Heart left ventricle (tissue), 16 donors: ENCODE measurements around the gene ABHD17B. TPM values are rescaled to one million over a fixed set of nuclear protein-coding genes. Genes with fewer than 3 reads are reported as not detected.
"Not testable (repeated sequence)": the region's sequence is repeated elsewhere in the genome, so short reads cannot be mapped to it uniquely, and the experiment has no call there.

Experiments used
- ATAC-seq, 4 donors: fragments of 200-7000 bp; cut with Tn5 transposase; one replicate each; pipeline ENCODE4 v1.9.1; 2020 to 2022; ENCODE audit warnings: moderate library complexity in 4 of 4, mild to moderate bottlenecking in 3 of 4, moderate number of reproducible peaks in 1 of 4
- DNase-seq, 5 donors: peaks; one replicate each; pipeline ENCODE4 v3.0.0-alpha.2; 2020
- H3K27ac ChIP-seq, 12 donors: fragments of 200-600 bp; sonication (generic) in 4 of 12; one replicate each; pipeline versions ENCODE4 v1.5.0 to v1.8.0; 2016 to 2022; ENCODE audit warnings: mild to moderate bottlenecking in 2 of 12
- H3K27me3 ChIP-seq, 9 donors: fragments of 200-600 bp; sonication (generic) in 2 of 9; one replicate each; pipeline versions ENCODE4 v1.5.1 to v1.8.0; 2016 to 2022; ENCODE audit warnings: mild to moderate bottlenecking in 3 of 9
- H3K36me3 ChIP-seq, 9 donors: fragments of 200-600 bp; sonication (generic) in 2 of 9; one replicate each; pipeline versions ENCODE4 v1.5.0 to v1.8.0; 2018 to 2022; ENCODE audit warnings: mild to moderate bottlenecking in 2 of 9
- H3K4me1 ChIP-seq, 12 donors: fragments of 200-600 bp; sonication (generic) in 4 of 12; one replicate each; pipeline versions ENCODE4 v1.5.0 to v1.8.0; 2016 to 2022; ENCODE audit warnings: mild to moderate bottlenecking in 3 of 12
- H3K4me3 ChIP-seq, 12 donors: fragments of 200-600 bp; sonication (generic) in 4 of 12; one replicate each; pipeline versions ENCODE4 v1.5.0 to v1.8.0; 2017 to 2022; ENCODE audit warnings: mild to moderate bottlenecking in 9 of 12, moderate library complexity in 4 of 12
- H3K9me3 ChIP-seq, 12 donors: fragments of 200-600 bp; sonication (generic) in 4 of 12; one replicate each; pipeline versions ENCODE4 v1.5.0 to v1.8.0; 2016 to 2022; ENCODE audit warnings: mild to moderate bottlenecking in 1 of 12
- POLR2A ChIP-seq, 2 donors: fragments of 450-650 bp; IDR thresholded peaks; one replicate each; pipeline ENCODE4 v1.6.1; 2017; ENCODE audit warnings: antibody characterized with exemption in 2 of 2, mild to moderate bottlenecking in 2 of 2, moderate library complexity in 2 of 2
- WGBS, 4 donors: extraction: QIAGEN DNeasy Blood & Tissue Kit in 2 of 4; methylation state at CpG; one replicate each; pipeline versions ENCODE4 v1.1.5 to v1.1.7; 2013 to 2018; 5-methylcytosine and 5-hydroxymethylcytosine counted together
- intact Hi-C, 10 donors: fragments of 100-400 bp; cut with DNase I; formaldehyde crosslinking; loops; one replicate each; pipeline versions ENCODE4 v1.11.1 to v1.14.2; 2022
- polyA plus RNA-seq, 2 donors: library from polyadenylated mRNA; stranded (reverse); fragments of 200-250 nt; gene quantifications; one replicate each; pipeline ENCODE4 v1.2.3, GENCODE V29; 2013
- total RNA-seq, 9 donors: library from RNA; depleted of rRNA in 2 of 9; stranded (reverse); fragments of >200 nt in 2 of 9; fragmentation: NEBNext Ultra II Directional in 3 of 9; extraction: Animal tissue kit (Norgen Biotek cat#: 25700) in 3 of 9; gene quantifications; one replicate each; pipeline versions ENCODE4 v1.1.0 to v1.2.4, GENCODE V29; 2016 to 2023
- TF ChIP-seq, protein P1 (sequence below), 12 donors: fragments of 200-600 bp; sonication (generic) in 4 of 12; IDR thresholded peaks; one replicate each; pipeline versions ENCODE4 v1.5.0 to v1.8.0; 2018 to 2022; ENCODE audit warnings: antibody characterized with exemption in 12 of 12, mild to moderate bottlenecking in 5 of 12
- donor health status: ischemic (EF 13 %, LVEDD 7.1; RV severe dilation, severe dysfunction).
- donor health status: healthy with polysubstance abuse.
- donor health status: DM: no; HTN: yes; CAD: no.
- donor health status: DM: no; HTN: no; CAD: no.
- donor health status: ischemic (EF 25% LVEDD 6.9; RV normal size, moderate dysfunction).
- donor health status: ischemic (EF 25% LVEDD 5.7; RV mildly dilated, moderate dysfunction).
- donor health status: healthy.
- donor health status: DM: yes; HTN: yes; CAD: no.
- donor health status: ischemic (EF 35%, LVEDD 5.7; RV mildly dilated, moderate dysfunction).
- donor health status: nonischemic (EF 11% LVEDD 7.7; RV severe dilation, severe dysfunction).
- donor health status: DM: yes; HTN: yes; CAD: no.
- donor health status: PGD.
- donor health status: ischemic (EF 29% LVEDD 5.4; RV normal size, mild dysfunction).
- donor health status: nonischemic (EF 23%, LVEDD 6.1; RV moderate dilation, normal function).

Gene ABHD17B
- total and polyA plus RNA-seq, 11 donors: 2.7 to 15.9 (median 10.8) TPM

DNA sequence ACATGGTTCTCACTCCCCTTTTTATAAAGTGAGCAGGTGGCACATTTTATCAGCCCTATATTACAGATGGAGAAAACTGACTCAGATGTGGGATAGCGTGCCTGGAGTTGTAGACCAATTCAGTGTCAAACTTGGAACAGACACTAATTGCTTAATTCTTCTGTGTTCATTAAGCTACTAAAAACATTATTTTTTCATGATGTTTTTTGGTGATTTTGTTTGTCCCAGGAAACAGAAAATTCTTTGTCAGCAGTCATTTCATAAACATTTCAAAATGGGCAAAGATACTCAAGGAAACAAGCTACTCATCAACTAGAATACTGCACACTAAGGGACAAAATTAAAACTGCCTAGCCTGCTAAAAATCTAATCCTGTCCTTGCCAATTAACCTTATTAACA lies 2.2 kb downstream of the ABHD17B start:
- intact Hi-C loops: loop anchor here in 3 of 10 donors (10.0 kb wide), 2 partner anchors 56 to 94 kb away; no protein-coding TSS in a partner anchor
- Histone ChIP-seq H3K4me3 (peak overlapping the region in 9 of 12 donors; percentile 66 to 97 (median 93)), H3K9me3 (no peaks in the 10 kb centered on the region), H3K4me1 (peaks cover 0 to 49% (median 30%) of the 10 kb centered on the region in 12 donors), H3K36me3 (peaks cover 0 to 12% (median 0%) of the 10 kb centered on the region in 9 donors), H3K27me3 (no peaks in the 10 kb centered on the region), H3K27ac (no peak overlapping the region)
- 50 to 73% (median 60%) methylated on average over 1 of the region's 1 CpG for WGBS, 4 donors
- DNase-seq (no peak), ATAC-seq (no peak)
- TF ChIP-seq POLR2A (IDR thresholded peaks at IDR 0.05): no peak
- TF ChIP-seq, protein P1, sequence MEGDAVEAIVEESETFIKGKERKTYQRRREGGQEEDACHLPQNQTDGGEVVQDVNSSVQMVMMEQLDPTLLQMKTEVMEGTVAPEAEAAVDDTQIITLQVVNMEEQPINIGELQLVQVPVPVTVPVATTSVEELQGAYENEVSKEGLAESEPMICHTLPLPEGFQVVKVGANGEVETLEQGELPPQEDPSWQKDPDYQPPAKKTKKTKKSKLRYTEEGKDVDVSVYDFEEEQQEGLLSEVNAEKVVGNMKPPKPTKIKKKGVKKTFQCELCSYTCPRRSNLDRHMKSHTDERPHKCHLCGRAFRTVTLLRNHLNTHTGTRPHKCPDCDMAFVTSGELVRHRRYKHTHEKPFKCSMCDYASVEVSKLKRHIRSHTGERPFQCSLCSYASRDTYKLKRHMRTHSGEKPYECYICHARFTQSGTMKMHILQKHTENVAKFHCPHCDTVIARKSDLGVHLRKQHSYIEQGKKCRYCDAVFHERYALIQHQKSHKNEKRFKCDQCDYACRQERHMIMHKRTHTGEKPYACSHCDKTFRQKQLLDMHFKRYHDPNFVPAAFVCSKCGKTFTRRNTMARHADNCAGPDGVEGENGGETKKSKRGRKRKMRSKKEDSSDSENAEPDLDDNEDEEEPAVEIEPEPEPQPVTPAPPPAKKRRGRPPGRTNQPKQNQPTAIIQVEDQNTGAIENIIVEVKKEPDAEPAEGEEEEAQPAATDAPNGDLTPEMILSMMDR (IDR thresholded peaks at IDR 0.05): no peak

DNA sequence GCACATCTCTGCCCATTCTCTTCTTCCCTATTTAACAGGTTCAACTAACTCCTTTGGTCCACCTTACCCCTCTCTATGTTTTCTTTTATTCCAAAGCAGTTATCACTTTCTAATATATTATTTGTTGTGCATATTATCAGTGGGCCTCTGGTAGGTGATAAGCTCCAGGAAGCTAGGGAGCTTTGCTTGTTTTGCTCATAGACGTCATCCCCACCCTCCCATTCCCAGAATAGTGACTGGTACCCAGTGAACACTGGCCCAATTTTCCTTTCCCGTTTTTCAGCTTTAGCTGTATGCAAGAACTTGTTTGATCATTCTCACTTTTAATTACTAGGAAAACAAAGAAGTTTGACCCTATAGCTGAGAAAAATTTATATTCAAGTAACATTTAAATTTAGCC lies 6.9 kb downstream of the ABHD17B start:
- TF ChIP-seq POLR2A (IDR thresholded peaks at IDR 0.05): no peak
- TF ChIP-seq, protein P1 (IDR thresholded peaks at IDR 0.05): no peak
- Histone ChIP-seq H3K4me3 (no peak overlapping the region), H3K9me3 (no peaks in the 10 kb centered on the region), H3K27me3 (no peaks in the 10 kb centered on the region), H3K36me3 (peaks cover 0 to 12% (median 0%) of the 10 kb centered on the region in 9 donors), H3K27ac (no peak overlapping the region), H3K4me1 (peaks cover 0 to 44% (median 13%) of the 10 kb centered on the region in 12 donors)
- ATAC-seq (no peak), DNase-seq (no peak)
- 32 to 40% (median 37%) methylated on average over 2 of the region's 2 CpGs for WGBS, 4 donors
- intact Hi-C loops: loop anchor here in 3 of 10 donors (10.0 kb wide), 2 partner anchors 61 to 89 kb away; no protein-coding TSS in a partner anchor

DNA sequence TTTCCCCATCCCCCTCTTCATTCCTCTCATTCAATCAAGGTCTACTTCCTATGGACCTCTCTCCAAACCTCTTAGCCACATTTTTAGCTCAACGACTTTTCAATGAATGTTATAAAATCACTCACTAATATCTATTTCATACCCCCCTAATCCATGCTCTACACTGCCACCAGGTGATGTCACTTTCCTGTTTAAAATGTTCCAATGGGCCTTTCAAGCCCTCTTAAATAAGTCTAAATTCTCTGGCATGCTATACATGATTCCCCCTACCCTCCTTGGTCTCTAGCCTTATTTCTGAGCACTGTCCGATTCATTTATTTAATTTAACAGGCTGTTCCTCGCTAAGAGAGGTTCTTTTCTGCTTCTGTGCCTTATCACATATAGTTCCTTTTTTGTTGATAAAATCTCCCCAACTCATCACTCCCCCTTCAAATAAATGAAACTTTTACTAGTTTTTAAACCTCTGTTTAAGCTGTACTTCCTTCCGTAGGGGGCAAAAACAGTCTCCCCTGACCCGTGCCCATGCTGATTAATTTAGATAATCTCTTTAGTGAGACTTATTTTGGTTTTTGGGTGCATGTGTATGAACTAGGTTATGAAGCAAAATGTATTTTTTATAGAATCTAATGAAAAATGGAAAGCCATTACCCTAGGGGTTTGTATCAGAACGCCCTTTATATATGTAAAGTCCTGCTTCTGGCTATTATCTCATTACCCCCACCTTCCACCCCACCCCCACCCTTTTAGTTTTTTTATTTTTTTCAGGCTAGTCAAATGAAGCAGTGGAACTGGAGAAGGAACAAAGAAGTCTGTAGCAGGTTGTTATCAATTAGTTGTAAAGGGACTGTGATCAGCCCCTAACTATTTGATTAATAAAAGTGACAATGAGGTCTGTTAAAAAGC lies 9.0 kb downstream of the ABHD17B start:
- ATAC-seq: no peak
- no peaks in the 10 kb centered on the region for H3K27me3 ChIP-seq
- H3K27ac ChIP-seq: no peak overlapping the region
- H3K9me3 ChIP-seq: no peaks in the 10 kb centered on the region
- 60 to 70% (median 64%) methylated on average over 6 of the region's 6 CpGs for WGBS, 4 donors
- peaks cover 0 to 12% (median 0%) of the 10 kb centered on the region in 9 donors for H3K36me3 ChIP-seq
- H3K4me1 ChIP-seq: peaks cover 0 to 51% (median 10%) of the 10 kb centered on the region in 12 donors
- intact Hi-C loops: loop anchor here in 3 of 10 donors (10.0 kb wide), 2 partner anchors 63 to 87 kb away; no protein-coding TSS in a partner anchor
- no peak overlapping the region for H3K4me3 ChIP-seq
- no peak for DNase-seq
- TF ChIP-seq POLR2A (IDR thresholded peaks at IDR 0.05): no peak
- TF ChIP-seq, protein P1 (IDR thresholded peaks at IDR 0.05): no peak

DNA sequence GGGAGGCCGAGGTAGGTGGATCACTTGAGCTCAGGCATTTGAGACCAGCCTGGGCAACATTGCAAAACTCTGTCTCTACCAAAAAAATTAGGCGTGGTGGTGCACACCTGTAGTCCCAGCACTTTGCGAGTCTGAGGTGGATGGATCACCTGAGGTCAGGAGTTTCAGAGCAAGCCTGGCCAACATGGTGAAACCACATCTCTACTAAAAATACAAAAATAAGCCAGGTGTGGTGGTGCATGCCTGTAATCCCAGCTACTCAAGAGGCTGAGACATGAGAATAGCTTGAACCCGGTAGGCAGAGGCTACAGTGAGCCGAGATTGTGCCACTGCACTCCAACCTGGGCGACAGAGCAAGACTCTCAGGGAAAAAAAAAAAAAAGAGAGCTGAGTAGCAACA lies 12.2 kb downstream of the ABHD17B start:
- ATAC-seq, H3K36me3 ChIP-seq, H3K27me3 ChIP-seq, H3K4me3 ChIP-seq, intact Hi-C loops, DNase-seq, H3K27ac ChIP-seq, H3K9me3 ChIP-seq: not testable (repeated sequence)
- H3K4me1 ChIP-seq: peaks cover 0 to 69% (median 18%) of the 10 kb centered on the region in 12 donors
- 94 to 98% (median 96%) methylated on average over 6 of the region's 6 CpGs for WGBS, 4 donors
